NT2/D1 (cell line): ENCODE data around the gene LMCD1.

Source experiments
- DNase-seq: peaks from one replicate; pipeline ENCODE4 v3.0.0-alpha.2; 2011; ENCODE audit warnings: low read depth, low spot score
- H3K27me3 ChIP-seq: 2 replicates; pipeline ENCODE4 v1.6.0; 2011; ENCODE audit warnings: mild to moderate bottlenecking; ENCODE audit not compliant: insufficient read length, insufficient read depth
- H3K36me3 ChIP-seq: 2 replicates; pipeline ENCODE4 v1.6.1; 2011; ENCODE audit warnings: mild to moderate bottlenecking, low read length, mixed read lengths; ENCODE audit not compliant: insufficient read depth, insufficient read length
- H3K4me1 ChIP-seq: 2 replicates; pipeline ENCODE4 v1.5.1; 2011; ENCODE audit not compliant: insufficient read depth, insufficient read length
- H3K4me3 ChIP-seq: 2 replicates; pipeline ENCODE4 v1.5.1; 2011; ENCODE audit warnings: low read depth; ENCODE audit not compliant: insufficient read length
- H3K9ac ChIP-seq: 2 replicates; pipeline ENCODE4 v1.6.0; 2011; ENCODE audit warnings: low read depth; ENCODE audit not compliant: insufficient read length
- H3K9me3 ChIP-seq: 2 replicates; pipeline ENCODE4 v1.5.1; 2011; ENCODE audit warnings: mild to moderate bottlenecking, low read length; ENCODE audit not compliant: insufficient read depth
- SUZ12 ChIP-seq: IDR thresholded peaks from 2 replicates; pipeline ENCODE4 v1.6.1; 2011; ENCODE audit not compliant: insufficient read length, insufficient read depth; ENCODE audit errors: extremely low read depth
- YY1 ChIP-seq: IDR thresholded peaks from 2 replicates; pipeline ENCODE4 v1.6.1; 2011; ENCODE audit not compliant: insufficient read length, insufficient read depth
- ZNF274 ChIP-seq: IDR thresholded peaks from 2 replicates; pipeline ENCODE4 v1.6.1; 2011; ENCODE audit warnings: mild to moderate bottlenecking, low read depth, low read length

LMCD1 gene

DNA sequence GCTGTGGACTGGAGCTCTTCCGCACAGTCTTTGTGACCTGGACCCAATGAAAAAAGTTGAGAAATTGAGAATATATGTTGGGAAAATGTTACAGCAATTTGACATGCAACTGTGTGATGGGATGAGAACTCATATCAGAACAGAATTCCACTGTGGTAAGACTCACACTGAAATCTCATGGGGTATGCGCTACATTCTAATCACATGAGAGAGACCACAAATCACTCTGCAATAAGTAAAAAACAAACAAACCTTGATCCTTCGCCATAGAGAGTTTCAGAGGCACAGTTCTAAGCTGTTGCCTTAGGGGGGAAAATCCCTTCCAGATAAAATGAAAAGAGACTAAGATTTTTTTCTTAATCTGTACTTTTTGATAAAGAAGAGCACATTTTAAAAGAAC, 37.3 kb downstream of the LMCD1 start:
- TF ChIP-seq SUZ12 (no peak), YY1 (no peak), ZNF274 (no peak)
- Histone ChIP-seq H3K27me3 (no peaks in the 10 kb centered on the region), H3K36me3 (peaks cover 57% of the 10 kb centered on the region), H3K4me1 (peaks cover 7% of the 10 kb centered on the region), H3K9me3 (no peaks in the 10 kb centered on the region), H3K9ac (no peak overlapping the region), H3K4me3 (no peak overlapping the region)
- DNase-seq: no peak

DNA sequence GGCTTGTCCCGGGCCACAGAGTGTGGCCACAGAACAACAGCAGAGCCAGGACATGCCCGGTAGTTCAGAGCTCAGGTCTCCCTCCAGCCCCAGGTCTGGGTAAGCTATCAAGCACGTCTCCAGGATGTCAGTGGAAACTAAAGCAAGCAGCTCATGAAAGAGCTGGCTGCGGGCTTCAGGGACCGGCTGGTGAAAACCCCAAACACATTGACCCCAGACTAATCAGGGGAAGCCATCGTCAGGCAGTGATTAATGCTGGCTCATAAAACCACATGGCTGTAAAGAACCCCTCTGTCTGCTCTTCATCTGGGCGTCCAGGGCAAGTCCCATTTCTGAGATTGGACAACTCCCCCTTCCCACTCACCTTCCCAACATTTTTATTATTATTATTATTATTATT, 37.8 kb downstream of the LMCD1 start:
- Histone ChIP-seq H3K4me1 (peaks cover 7% of the 10 kb centered on the region), H3K9me3 (no peaks in the 10 kb centered on the region), H3K9ac (no peak overlapping the region), H3K36me3 (peaks cover 62% of the 10 kb centered on the region), H3K27me3 (no peaks in the 10 kb centered on the region), H3K4me3 (no peak overlapping the region)
- DNase-seq: no peak
- TF ChIP-seq SUZ12 (no peak), ZNF274 (no peak), YY1 (no peak)

DNA sequence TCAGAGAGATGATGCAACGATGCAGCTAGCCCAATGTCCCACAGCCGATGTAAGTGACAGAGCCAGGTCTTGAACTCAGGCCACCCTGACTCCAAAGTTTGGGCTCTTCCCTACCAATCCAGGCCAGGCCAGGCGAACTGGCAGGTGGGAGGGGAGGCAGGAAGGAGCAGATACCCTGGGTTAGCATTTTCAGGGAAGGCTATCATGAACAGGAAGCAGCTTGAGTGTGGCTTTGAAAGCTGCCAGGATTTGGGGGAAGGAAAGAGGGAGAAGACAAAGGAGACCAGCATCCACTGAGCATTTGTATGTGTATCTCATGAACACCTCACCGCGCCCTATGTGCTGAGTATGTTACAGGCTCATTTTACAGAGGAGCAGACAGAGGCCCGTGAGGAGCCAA, 38.8 kb downstream of the LMCD1 start:
- Histone ChIP-seq H3K9me3 (no peaks in the 10 kb centered on the region), H3K9ac (no peak overlapping the region), H3K4me1 (peaks cover 7% of the 10 kb centered on the region), H3K36me3 (peaks cover 63% of the 10 kb centered on the region), H3K4me3 (no peak overlapping the region), H3K27me3 (no peaks in the 10 kb centered on the region)
- no peak for DNase-seq
- TF ChIP-seq ZNF274 (no peak), YY1 (no peak), SUZ12 (no peak)

DNA sequence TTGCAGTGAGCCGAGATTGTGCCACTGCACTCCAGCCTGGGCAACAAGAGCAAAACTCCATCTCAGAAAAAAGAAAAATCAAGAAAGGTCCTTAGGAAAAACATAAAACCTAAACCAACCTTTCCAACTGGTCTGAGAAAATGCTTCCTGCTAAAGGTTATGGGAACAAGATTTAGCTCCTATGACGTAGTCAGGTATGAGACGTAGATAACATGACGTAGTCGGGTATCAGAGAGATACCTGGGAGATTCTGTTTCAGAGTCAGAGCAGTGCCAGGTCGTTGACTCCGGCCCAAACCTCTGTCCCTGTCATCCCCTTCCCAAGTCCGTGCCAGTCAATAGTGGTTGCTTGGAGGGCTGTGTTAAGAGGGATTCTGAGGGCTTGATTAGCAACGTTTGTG, 39.9 kb downstream of the LMCD1 start:
- H3K36me3 ChIP-seq: peaks cover 57% of the 10 kb centered on the region
- no peaks in the 10 kb centered on the region for H3K9me3 ChIP-seq
- H3K27me3 ChIP-seq: no peaks in the 10 kb centered on the region
- H3K9ac ChIP-seq: no peak overlapping the region
- TF ChIP-seq SUZ12: no peak
- no peak for TF ChIP-seq ZNF274
- TF ChIP-seq YY1: no peak
- H3K4me3 ChIP-seq: no peak overlapping the region
- DNase-seq: no peak
- no peaks in the 10 kb centered on the region for H3K4me1 ChIP-seq

DNA sequence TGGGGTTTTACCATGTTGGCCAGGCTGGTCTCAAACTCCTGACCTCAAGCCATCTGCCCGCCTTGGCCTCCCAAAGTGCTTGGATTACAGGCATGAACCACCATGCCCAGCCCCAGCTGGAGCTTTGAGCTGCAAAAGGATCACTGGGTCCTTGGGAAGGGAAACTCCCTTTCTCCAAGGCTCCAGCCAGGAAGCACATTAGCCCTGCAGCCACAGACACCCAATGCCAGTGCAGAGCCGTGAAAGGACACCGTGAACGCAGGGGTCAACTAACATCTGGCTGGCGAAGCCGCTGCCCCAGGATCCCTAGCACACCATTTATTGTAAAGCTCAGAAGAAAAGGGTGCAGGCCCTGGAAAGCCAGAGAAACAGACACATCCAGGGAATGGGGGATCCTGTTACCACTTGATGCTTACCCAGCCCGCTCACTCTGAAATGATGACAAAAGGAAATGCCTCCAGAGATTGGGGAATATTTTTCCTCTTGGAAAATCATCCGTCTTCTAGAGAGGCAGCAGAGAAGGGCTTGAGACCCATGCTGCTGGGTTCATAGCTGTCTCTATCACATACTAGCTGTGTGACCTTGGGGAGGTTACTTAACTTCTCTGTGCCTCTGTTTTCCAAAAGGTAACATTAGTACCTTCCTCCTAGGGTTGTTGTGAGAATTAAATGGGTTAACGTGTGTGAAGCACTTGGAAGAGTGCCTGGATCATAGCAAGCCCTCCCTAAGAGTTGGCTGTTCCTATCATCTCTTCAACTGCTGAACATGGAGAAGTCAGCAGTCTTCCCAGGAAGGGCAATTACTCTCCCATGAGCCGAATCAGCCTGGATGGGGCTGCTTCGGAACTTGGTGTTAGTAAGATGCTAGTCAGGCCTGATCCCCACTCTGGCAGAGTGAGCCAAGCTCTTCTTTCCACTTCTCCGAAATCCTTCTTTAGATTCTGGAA, 40.8 kb downstream of the LMCD1 start:
- Histone ChIP-seq H3K36me3 (peaks cover 51% of the 10 kb centered on the region), H3K9me3 (no peaks in the 10 kb centered on the region), H3K4me1 (no peaks in the 10 kb centered on the region), H3K27me3 (no peaks in the 10 kb centered on the region), H3K9ac (no peak overlapping the region), H3K4me3 (no peak overlapping the region)
- no peak for DNase-seq
- TF ChIP-seq SUZ12: no peak
- no peak for TF ChIP-seq ZNF274
- TF ChIP-seq YY1: no peak

DNA sequence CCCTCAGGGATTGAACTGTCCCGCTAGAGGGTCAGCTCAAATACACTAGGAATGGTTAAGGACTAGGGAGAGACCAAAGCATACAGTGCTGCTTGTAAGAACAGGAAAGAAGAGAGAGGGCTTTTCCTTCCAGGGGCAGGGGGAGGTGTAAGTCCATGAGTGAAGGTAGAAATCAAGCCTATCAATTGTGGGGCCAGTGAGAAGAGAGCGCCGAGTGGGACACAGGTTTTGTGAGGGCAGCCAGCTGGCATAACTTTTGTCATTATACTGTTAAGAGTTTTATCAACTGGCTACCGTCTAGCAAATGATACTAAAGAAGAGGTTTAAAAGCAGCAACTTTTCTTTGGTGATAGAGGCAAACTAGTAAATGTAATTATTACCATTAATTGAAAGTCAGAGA, 45.0 kb downstream of the LMCD1 start:
- peaks cover 57% of the 10 kb centered on the region for H3K36me3 ChIP-seq
- no peaks in the 10 kb centered on the region for H3K9me3 ChIP-seq
- no peak overlapping the region for H3K9ac ChIP-seq
- TF ChIP-seq SUZ12: no peak
- TF ChIP-seq ZNF274: no peak
- TF ChIP-seq YY1: no peak
- H3K4me1 ChIP-seq: no peaks in the 10 kb centered on the region
- no peaks in the 10 kb centered on the region for H3K27me3 ChIP-seq
- no peak for DNase-seq
- no peak overlapping the region for H3K4me3 ChIP-seq

DNA sequence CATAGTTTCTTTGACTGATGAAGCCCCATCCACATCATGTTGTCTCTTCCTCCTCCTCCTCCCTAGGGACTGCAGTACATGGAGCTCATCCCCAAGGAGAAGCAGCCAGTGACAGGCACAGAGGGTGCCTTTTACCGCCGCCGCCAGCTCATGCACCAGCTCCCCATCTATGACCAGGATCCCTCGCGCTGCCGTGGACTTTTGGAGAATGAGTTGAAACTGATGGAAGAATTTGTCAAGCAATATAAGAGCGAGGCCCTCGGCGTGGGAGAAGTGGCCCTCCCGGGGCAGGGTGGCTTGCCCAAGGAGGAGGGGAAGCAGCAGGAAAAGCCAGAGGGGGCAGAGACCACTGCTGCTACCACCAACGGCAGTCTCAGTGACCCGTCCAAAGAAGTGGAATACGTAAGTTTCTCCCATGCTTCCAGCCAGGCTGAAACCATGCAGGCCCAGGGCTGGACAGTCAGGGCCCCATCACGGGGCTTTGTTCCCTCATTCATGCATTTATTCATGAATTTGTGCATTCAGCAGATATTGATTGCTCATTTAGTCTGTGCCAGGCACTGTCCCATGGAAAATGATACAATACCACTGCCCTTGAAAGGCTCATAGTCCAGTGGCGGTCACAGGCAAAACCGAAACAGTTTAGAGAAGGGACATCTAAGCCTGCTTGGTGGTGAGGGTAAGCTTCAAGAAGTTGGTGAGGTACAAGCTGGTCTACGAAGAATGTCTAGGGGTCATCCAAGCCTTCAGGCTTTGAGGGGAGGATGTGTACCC, 47.1 kb downstream of the LMCD1 start:
- no peak overlapping the region for H3K4me3 ChIP-seq
- no peaks in the 10 kb centered on the region for H3K4me1 ChIP-seq
- TF ChIP-seq YY1 (no peak), SUZ12 (no peak), ZNF274 (no peak)
- no peak overlapping the region for H3K9ac ChIP-seq
- H3K27me3 ChIP-seq: no peaks in the 10 kb centered on the region
- H3K36me3 ChIP-seq: peaks cover 62% of the 10 kb centered on the region
- no peaks in the 10 kb centered on the region for H3K9me3 ChIP-seq
- DNase-seq: no peak
